Measurements from ENCODE around the gene GALK2.
A peak's percentile ranks its signal among the peaks of the same experiment; 100 is the strongest.

Gene GALK2

GRCh38 chr15:49215768-49216739 lies 46.0 kb downstream of the GALK2 start:
- no peak for TF ChIP-seq CTCF (IDR thresholded peaks at IDR 0.05; ENCODE audit: low read length, missing control alignments)
- no peak for DNase-seq (ENCODE audit: low read depth)

DNA sequence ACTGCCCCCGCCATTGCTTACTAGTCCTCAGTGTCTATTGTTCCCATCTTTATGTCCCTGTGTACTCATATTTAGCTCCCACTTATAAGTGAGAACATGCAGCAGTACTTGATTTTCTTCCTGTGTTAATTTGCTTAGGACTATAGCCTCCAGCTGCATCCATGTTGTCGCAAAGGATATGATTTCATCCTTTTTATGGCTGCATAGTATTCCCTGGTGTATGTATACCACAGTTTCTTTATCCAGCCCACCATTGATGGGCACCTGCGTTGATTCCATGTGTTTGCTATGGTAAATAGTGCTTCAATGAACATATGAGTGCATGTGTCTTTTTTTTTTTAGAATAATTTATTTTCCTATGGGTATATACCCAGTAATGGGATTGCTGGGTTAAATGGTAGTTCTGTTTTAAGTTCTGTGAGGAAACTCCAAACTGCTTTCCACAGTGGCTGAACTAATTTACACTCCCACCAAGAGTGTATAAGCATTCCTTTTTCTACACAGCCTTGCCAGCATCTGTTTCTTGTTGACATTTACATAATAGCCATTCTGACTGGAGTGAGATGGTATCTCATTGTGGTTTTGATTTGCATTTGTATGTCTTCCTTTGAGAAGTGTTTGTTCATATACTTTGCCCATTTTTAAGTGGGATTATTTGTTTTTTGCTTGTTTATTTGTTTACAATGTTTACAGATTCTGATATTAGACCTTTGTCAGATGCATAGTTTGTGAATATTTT lies 53.7 kb downstream of the GALK2 start:
- TF ChIP-seq CTCF (IDR thresholded peaks at IDR 0.05; ENCODE audit: low read length, missing control alignments): no peak
- DNase-seq (ENCODE audit: low read depth): peak; percentile 23
- no peak overlapping the region for H3K4me3 ChIP-seq (replicated peaks; ENCODE audit: low read depth, low read length)

More at GRCh38 chr15:49215768-49216739, 46.0 kb downstream of the GALK2 start:
- H3K4me3 ChIP-seq (replicated peaks; ENCODE audit: low read depth, low read length): no peak overlapping the region

- H3K4me3 ChIP-seq (replicated peaks; ENCODE audit: low read depth, low read length): no peak overlapping the region
- TF ChIP-seq CTCF (IDR thresholded peaks at IDR 0.05; ENCODE audit: low read length, missing control alignments): peak; percentile 16
- DNase-seq (ENCODE audit: low read depth): peak; percentile 67
Observed at GRCh38 chr15:49225572-49226281, 55.7 kb downstream of the GALK2 start.

DNA sequence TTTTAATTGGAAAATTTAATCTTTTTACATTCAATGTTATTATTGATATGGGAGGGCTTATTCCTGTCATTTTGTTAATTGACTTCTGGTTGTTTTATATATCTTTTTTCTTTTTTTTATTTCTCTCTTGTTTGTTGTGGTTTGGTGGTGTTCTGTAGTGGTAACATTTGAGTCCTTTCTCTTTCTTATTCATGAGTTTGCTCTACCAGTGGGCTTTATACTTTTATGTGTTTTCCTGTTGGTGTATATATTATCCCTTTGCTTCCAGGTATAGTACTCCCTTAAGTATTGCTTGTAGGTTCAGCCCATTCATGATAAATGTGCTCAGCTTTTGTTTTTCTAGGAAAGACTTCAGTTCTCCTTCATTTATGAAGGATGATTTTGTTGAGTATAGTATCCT lies 57.6 kb downstream of the GALK2 start:
- H3K4me3 ChIP-seq (replicated peaks; ENCODE audit: low read depth, low read length): no peak overlapping the region
- no peak for TF ChIP-seq CTCF (IDR thresholded peaks at IDR 0.05; ENCODE audit: low read length, missing control alignments)
- no peak for DNase-seq (ENCODE audit: low read depth)

- no peak for TF ChIP-seq CTCF (IDR thresholded peaks at IDR 0.05; ENCODE audit: low read length, missing control alignments)
- no peak for DNase-seq (ENCODE audit: low read depth)
- no peak overlapping the region for H3K4me3 ChIP-seq (replicated peaks; ENCODE audit: low read depth, low read length)
Observed at GRCh38 chr15:49229922-49230321, 59.9 kb downstream of the GALK2 start.

- no peak overlapping the region for H3K4me3 ChIP-seq (replicated peaks; ENCODE audit: low read depth, low read length)
- TF ChIP-seq CTCF (IDR thresholded peaks at IDR 0.05; ENCODE audit: low read length, missing control alignments): no peak
- no peak for DNase-seq (ENCODE audit: low read depth)
Observed at GRCh38 chr15:49232236-49232806, 62.3 kb downstream of the GALK2 start.

Data from fibroblast of pulmonary artery (primary cell).